Measurements from ENCODE around the gene RAVER1. TPM values are rescaled to one million over a fixed set of nuclear protein-coding genes. Genes with fewer than 3 reads are reported as not detected.

RAVER1 gene
- total and polyA plus RNA-seq, 10 of the 15 experiments (the other 5 are each of a cell fraction or from before 2014, with no cell fraction given), result 0.03 to 87.0 (median 12.1) TPM

- TF ChIP-seq ZBTB4 (CRISPR knock-in tag; IDR thresholded peaks at IDR 0.05) (no peak), JUND (IDR thresholded peaks at IDR 0.05; ENCODE audit: low read depth, low read length) (no peak), RUNX3 (IDR thresholded peaks at IDR 0.05; ENCODE audit: low read length) (no peak), TCF12 (IDR thresholded peaks at IDR 0.05; ENCODE audit: low read depth, low read length) (0 out of 2 replicates have a peak, but pooled peaks have one; percentile 24), SMARCA5 (IDR thresholded peaks at IDR 0.05) (no peak), BCL3 (IDR thresholded peaks at IDR 0.05; ENCODE audit: borderline replicate concordance, insufficient read depth, low read depth, low read length, poor library complexity, severe bottlenecking) (no peak), USF2 (IDR thresholded peaks at IDR 0.05; ENCODE audit: borderline replicate concordance, low read depth, low read length) (no peak; the same call in none of the 2 replicates), EP300 (IDR thresholded peaks at IDR 0.05; ENCODE audit: borderline replicate concordance in 1 of 2, control insufficient read depth in 1 of 2, low read depth in 2 of 2, low read length in 2 of 2) (no peak), CREB1 (IDR thresholded peaks at IDR 0.05; ENCODE audit: low read depth) (peak; percentile 47; the same call in 1 of the 2 replicates), CBX3 (IDR thresholded peaks at IDR 0.05; ENCODE audit: borderline replicate concordance, low read depth) (no peak), SMC3 (IDR thresholded peaks at IDR 0.05; ENCODE audit: borderline replicate concordance, low read length) (no peak), ZNF207 (IDR thresholded peaks at IDR 0.05; ENCODE audit: borderline replicate concordance) (no peak), KLF5 (IDR thresholded peaks at IDR 0.05; ENCODE audit: partially characterized antibody) (no peak), CBFB (IDR thresholded peaks at IDR 0.05; ENCODE audit: low read depth) (no peak), IKZF2 (IDR thresholded peaks at IDR 0.05) (peak in 1 of 2 experiments; percentile 15; a peak in 1 of 4 replicates), TARDBP (IDR thresholded peaks at IDR 0.05; ENCODE audit: borderline replicate concordance) (no peak), FOXK2 (IDR thresholded peaks at IDR 0.05) (no peak), RELB (IDR thresholded peaks at IDR 0.05; ENCODE audit: low read depth) (no peak), ZNF274 (IDR thresholded peaks at IDR 0.05; ENCODE audit: insufficient read depth, insufficient read length) (no peak)
These were observed 46.3 kb downstream of the RAVER1 start, which contains the start of gene ICAM4 (continued) for GRCh38 chr19:10286803-10287737.

All from GM12878 (cell line).